H9 (cell line): Measurements from ENCODE around the gene OTOL1. TPM values are rescaled to one million over a fixed set of nuclear protein-coding genes. Genes with fewer than 3 reads are reported as not detected.

Experiments used
- DNase-seq: peaks from one replicate; pipeline ENCODE4 v3.0.0-alpha.2; 2017
- H2AFZ ChIP-seq: one replicate; pipeline ENCODE4 v1.6.1; 2013; ENCODE audit warnings: mild to moderate bottlenecking, low read length, control low read depth, moderate library complexity
- H2AK5ac ChIP-seq: 2 replicates; pipeline ENCODE4 v1.6.1; 2013; ENCODE audit warnings: low read length, control low read depth, mixed read lengths; ENCODE audit not compliant: insufficient read length
- H2BK120ac ChIP-seq: one replicate; pipeline ENCODE4 v1.6.1; 2013; ENCODE audit warnings: low read depth, mild to moderate bottlenecking, low read length, control low read depth, inconsistent platforms; ENCODE audit not compliant: poor library complexity, severe bottlenecking
- H2BK12ac ChIP-seq: 2 replicates; pipeline ENCODE4 v1.6.1; 2013; ENCODE audit warnings: low read length, control low read depth, mixed read lengths, low read depth; ENCODE audit not compliant: insufficient read length
- H2BK15ac ChIP-seq: 2 replicates; pipeline ENCODE4 v1.6.1; 2013; ENCODE audit warnings: low read depth, low read length, control low read depth
- H2BK20ac ChIP-seq: one replicate; pipeline ENCODE4 v1.6.1; 2013; ENCODE audit warnings: low read depth, mild to moderate bottlenecking, low read length, control low read depth, inconsistent platforms; ENCODE audit not compliant: poor library complexity, severe bottlenecking
- H2BK5ac ChIP-seq: 2 replicates; pipeline ENCODE4 v1.6.1; 2013; ENCODE audit warnings: low read length, control low read depth, mixed read lengths; ENCODE audit not compliant: insufficient read length
- H3K14ac ChIP-seq: 2 replicates; pipeline ENCODE4 v1.6.1; 2013; ENCODE audit warnings: low read length, control low read depth; ENCODE audit not compliant: insufficient read depth
- H3K18ac ChIP-seq: 2 replicates; pipeline ENCODE4 v1.6.1; 2013; ENCODE audit warnings: low read depth, mild to moderate bottlenecking, mixed read lengths, low read length, control low read depth; ENCODE audit not compliant: insufficient read length
- H3K23ac ChIP-seq: 2 replicates; pipeline ENCODE4 v1.6.1; 2013; ENCODE audit warnings: low read length, control low read depth, mixed read lengths, low read depth; ENCODE audit not compliant: insufficient read length
- H3K23me2 ChIP-seq: 2 replicates; pipeline ENCODE4 v1.6.1; 2013; ENCODE audit warnings: low read depth, mild to moderate bottlenecking, mixed read lengths, low read length, control low read depth; ENCODE audit not compliant: insufficient read length, poor library complexity, severe bottlenecking
- H3K27ac ChIP-seq: 2 replicates; pipeline ENCODE4 v1.5.1; 2013; ENCODE audit warnings: low read length, control low read depth, mixed read lengths, low read depth; ENCODE audit not compliant: insufficient read length
- H3K27me3 ChIP-seq: 2 replicates; pipeline ENCODE4 v1.6.1; 2013; ENCODE audit warnings: low read length, control low read depth, inconsistent platforms; ENCODE audit not compliant: insufficient read depth
- H3K4ac ChIP-seq: 2 replicates; pipeline ENCODE4 v1.6.1; 2013; ENCODE audit warnings: low read depth, mild to moderate bottlenecking, control low read depth, inconsistent platforms, low read length, moderate library complexity
- H3K4me1 ChIP-seq: 2 replicates; pipeline ENCODE4 v1.6.1; 2013; ENCODE audit warnings: low read length, control low read depth, inconsistent platforms; ENCODE audit not compliant: insufficient read depth
- H3K4me2 ChIP-seq: 2 replicates; pipeline ENCODE4 v1.6.1; 2013; ENCODE audit warnings: low read length, control low read depth, mixed read lengths; ENCODE audit not compliant: insufficient read length, insufficient read depth
- H3K56ac ChIP-seq: 2 replicates; pipeline ENCODE4 v1.6.1; 2013; ENCODE audit warnings: low read depth, mild to moderate bottlenecking, mixed read lengths, low read length, control low read depth; ENCODE audit not compliant: insufficient read length
- H3K79me1 ChIP-seq: 2 replicates; pipeline ENCODE4 v1.6.1; 2013; ENCODE audit warnings: low read depth, mild to moderate bottlenecking, moderate library complexity, low read length, control low read depth, inconsistent platforms; ENCODE audit not compliant: insufficient read depth, poor library complexity, severe bottlenecking
- H3K79me2 ChIP-seq: 2 replicates; pipeline ENCODE4 v1.6.1; 2013; ENCODE audit warnings: low read length, control low read depth, inconsistent platforms; ENCODE audit not compliant: insufficient read depth
- H3K9ac ChIP-seq: 2 replicates; pipeline ENCODE4 v1.6.1; 2013; ENCODE audit warnings: low read length, control low read depth, mixed read lengths; ENCODE audit not compliant: insufficient read length; ENCODE audit errors: extremely low read depth
- H3K9me3 ChIP-seq: one replicate; pipeline ENCODE4 v1.6.1; 2013; ENCODE audit warnings: low read depth, low read length, inconsistent platforms; ENCODE audit not compliant: control insufficient read depth
- H3T11ph ChIP-seq: one replicate; pipeline ENCODE4 v1.6.1; 2013; ENCODE audit warnings: mild to moderate bottlenecking, low read length, control low read depth, inconsistent platforms
- H4K20me1 ChIP-seq: one replicate; pipeline ENCODE4 v1.6.1; 2013; ENCODE audit not compliant: control insufficient read depth, insufficient read length, insufficient read depth
- H4K5ac ChIP-seq: 2 replicates; pipeline ENCODE4 v1.6.1; 2013; ENCODE audit warnings: low read depth, mild to moderate bottlenecking, mixed read lengths, low read length, control low read depth; ENCODE audit not compliant: insufficient read length
- H4K8ac ChIP-seq: replicated peaks from 2 replicates; pipeline ENCODE4 v1.6.1; 2013; ENCODE audit warnings: low read length, control low read depth, mixed read lengths, low read depth; ENCODE audit not compliant: insufficient read length
- H4K91ac ChIP-seq: 2 replicates; pipeline ENCODE4 v1.6.1; 2013; ENCODE audit warnings: low read depth, mild to moderate bottlenecking, moderate library complexity, mixed read lengths, low read length, control low read depth; ENCODE audit not compliant: insufficient read length
- H3K27ac Mint-ChIP-seq, 3 experiments: 2 replicates in 2 of 3; 3 replicates in 1 of 3; pipeline ENCODE4 v1.8.0; 2020 to 2021; ENCODE audit warnings: mixed read lengths in 3 of 3, mild to moderate bottlenecking in 1 of 3, moderate library complexity in 1 of 3
- H3K27me3 Mint-ChIP-seq: 2 replicates; pipeline ENCODE4 v1.8.0; 2021; ENCODE audit warnings: low read depth, mild to moderate bottlenecking, moderate library complexity, mixed read lengths
- H3K36me3 Mint-ChIP-seq, 3 experiments: 2 replicates in 2 of 3; 3 replicates in 1 of 3; pipeline ENCODE4 v1.8.0; 2020 to 2021; ENCODE audit warnings: low read depth in 3 of 3, mixed read lengths in 3 of 3; ENCODE audit not compliant: insufficient read depth in 1 of 3
- H3K4me1 Mint-ChIP-seq, 2 experiments: 2 replicates each; pipeline ENCODE4 v1.8.0; 2020; ENCODE audit warnings: mixed read lengths in 2 of 2
- H3K4me3 Mint-ChIP-seq, 2 experiments: 2 replicates in 1 of 2; 3 replicates in 1 of 2; pipeline ENCODE4 v1.8.0; 2020 to 2021; ENCODE audit warnings: mild to moderate bottlenecking in 2 of 2, mixed read lengths in 2 of 2, moderate library complexity in 1 of 2
- H3K9me3 Mint-ChIP-seq, 2 experiments: 2 replicates in 1 of 2; 3 replicates in 1 of 2; pipeline ENCODE4 v1.8.0; 2020; ENCODE audit warnings: mild to moderate bottlenecking in 2 of 2, mixed read lengths in 2 of 2, moderate library complexity in 1 of 2
- WGBS: extraction: QIAGEN DNeasy Blood & Tissue Kit; methylation state at CpG from one replicate; pipeline ENCODE4 v1.1.7; 2013; ENCODE audit warnings: missing lambda C conversion rate, low lambda C conversion rate, mixed read lengths; ENCODE audit not compliant: insufficient read length; ENCODE audit errors: extremely low coverage; 5-methylcytosine and 5-hydroxymethylcytosine counted together
- total RNA-seq: library from RNA; stranded (reverse); gene quantifications from 2 replicates; pipeline ENCODE4 v1.2.1, GENCODE V29; 2021
- TF ChIP-seq, protein P1 (sequence below): fragments of 200-600 bp; sonication (generic); conservative IDR thresholded peaks from 3 replicates; pipeline ENCODE4 v1.8.0; 2021; ENCODE audit warnings: antibody characterized with exemption, mild to moderate bottlenecking

OTOL1 gene
- total RNA-seq, 1 experiment from 2014 or later: not detected

DNA sequence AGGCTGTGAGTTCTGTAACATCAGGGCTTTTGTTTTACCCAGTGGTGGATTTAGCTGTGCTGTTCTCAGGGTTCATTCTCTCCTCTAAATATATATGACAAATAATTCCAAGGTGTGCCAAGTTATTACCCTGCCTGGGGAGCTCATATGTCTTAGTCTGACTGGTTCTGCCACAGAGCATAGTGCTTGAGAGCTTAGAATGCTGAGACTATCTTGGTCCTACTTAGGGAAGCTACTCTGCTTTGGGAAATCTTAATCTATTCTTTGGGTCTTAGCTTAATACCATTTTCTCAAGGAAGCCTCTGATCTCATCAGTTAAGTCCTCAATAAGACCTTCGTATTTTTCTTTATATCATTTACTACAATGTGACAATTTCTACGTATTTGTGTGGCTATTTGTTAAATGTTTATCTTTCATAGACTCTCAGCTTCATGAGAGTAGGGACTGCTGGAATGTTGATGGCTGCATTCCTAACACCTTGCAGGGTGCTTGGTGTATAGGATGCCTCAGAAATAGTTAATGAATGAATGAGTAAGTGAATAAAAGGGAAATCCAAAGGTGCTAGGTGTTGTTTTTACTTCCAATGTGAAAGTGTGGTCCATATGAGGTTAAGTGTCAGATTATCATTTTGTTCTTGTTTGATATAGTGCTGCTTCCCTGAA is 1.8 kb downstream of the OTOL1 start:
- Mint-ChIP-seq H3K4me3 (no peak overlapping the region), H3K36me3 (peaks cover 0 to 16% (median 2%) of the 10 kb centered on the region in 3 experiments), H3K4me1 (peaks cover 9 to 10% of the 10 kb centered on the region in 2 experiments), H3K27me3 (no peaks in the 10 kb centered on the region), H3K9me3 (peaks cover 13 to 14% of the 10 kb centered on the region in 2 experiments; a peak in 4 of 5 replicates), H3K27ac (peak overlapping the region in 2 of 3 experiments; percentile 37 to 42; a peak in 3 of 7 replicates)
- Histone ChIP-seq H2BK12ac (no peak overlapping the region), H2BK5ac (no peak overlapping the region), H4K8ac (no peak overlapping the region), H3K23ac (no peak overlapping the region), H3K27me3 (no peaks in the 10 kb centered on the region), H4K5ac (no peak overlapping the region), H3K4me1 (no peaks in the 10 kb centered on the region), H4K91ac (no peak overlapping the region), H3K79me2 (no peaks in the 10 kb centered on the region), H2BK20ac (no peak overlapping the region), H3T11ph (no peak overlapping the region), H2AK5ac (no peak overlapping the region), H3K4ac (no peak overlapping the region), H2BK15ac (no peak overlapping the region), H3K23me2 (no peaks in the 10 kb centered on the region), H3K4me2 (no peak overlapping the region), H3K79me1 (no peaks in the 10 kb centered on the region), H2BK120ac (no peak overlapping the region), H3K27ac (no peak overlapping the region), H4K20me1 (no peaks in the 10 kb centered on the region), H3K9ac (no peak overlapping the region), H3K9me3 (no peaks in the 10 kb centered on the region), H3K18ac (no peak overlapping the region), H2AFZ (no peak overlapping the region), H3K56ac (no peak overlapping the region), H3K14ac (no peak overlapping the region)
- no CpG with 5 or more reads among the region's 2 CpGs for WGBS
- TF ChIP-seq, protein P1, sequence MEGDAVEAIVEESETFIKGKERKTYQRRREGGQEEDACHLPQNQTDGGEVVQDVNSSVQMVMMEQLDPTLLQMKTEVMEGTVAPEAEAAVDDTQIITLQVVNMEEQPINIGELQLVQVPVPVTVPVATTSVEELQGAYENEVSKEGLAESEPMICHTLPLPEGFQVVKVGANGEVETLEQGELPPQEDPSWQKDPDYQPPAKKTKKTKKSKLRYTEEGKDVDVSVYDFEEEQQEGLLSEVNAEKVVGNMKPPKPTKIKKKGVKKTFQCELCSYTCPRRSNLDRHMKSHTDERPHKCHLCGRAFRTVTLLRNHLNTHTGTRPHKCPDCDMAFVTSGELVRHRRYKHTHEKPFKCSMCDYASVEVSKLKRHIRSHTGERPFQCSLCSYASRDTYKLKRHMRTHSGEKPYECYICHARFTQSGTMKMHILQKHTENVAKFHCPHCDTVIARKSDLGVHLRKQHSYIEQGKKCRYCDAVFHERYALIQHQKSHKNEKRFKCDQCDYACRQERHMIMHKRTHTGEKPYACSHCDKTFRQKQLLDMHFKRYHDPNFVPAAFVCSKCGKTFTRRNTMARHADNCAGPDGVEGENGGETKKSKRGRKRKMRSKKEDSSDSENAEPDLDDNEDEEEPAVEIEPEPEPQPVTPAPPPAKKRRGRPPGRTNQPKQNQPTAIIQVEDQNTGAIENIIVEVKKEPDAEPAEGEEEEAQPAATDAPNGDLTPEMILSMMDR: no peak
- DNase-seq: no peak
